NCI-H1048 (cell line): Measurements from ENCODE around the gene DVL2.

ENCODE experiments used
- DNase-seq: peaks from one replicate; lab custom pipeline; 2025; lab: John Stamatoyannopoulos, UW

The DVL2 gene

GRCh38 chr17:7234083-7234951 lies at the start of gene DVL2:
TSS of gene DVL2 (minus strand) at chr17:7234517. CDS start at chr17:7234262, 255 bp downstream.
- peak; percentile 83 for DNase-seq

- DNase-seq, result no peak
Measured at GRCh38 chr17:7283471-7284216, 49.3 kb upstream of the DVL2 start.

- no peak for DNase-seq
Measured at GRCh38 chr17:7282752-7283321, 48.5 kb upstream of the DVL2 start.

GRCh38 chr17:7281953-7282751 lies 47.8 kb upstream of the DVL2 start:
- DNase-seq, result no peak

GRCh38 chr17:7281074-7281952 lies 47.0 kb upstream of the DVL2 start, which contains the start of gene SLC2A4:
TSS of gene SLC2A4 (plus strand) at chr17:7281718. CDS start at chr17:7281935, 217 bp downstream.
- DNase-seq, result peak; percentile 94

- DNase-seq, result peak; percentile 49
Measured at GRCh38 chr17:7280519-7281073, 46.3 kb upstream of the DVL2 start.

- DNase-seq, result no peak
Measured at GRCh38 chr17:7279448-7279847, 45.1 kb upstream of the DVL2 start.

GRCh38 chr17:7266784-7267183 lies 32.5 kb upstream of the DVL2 start:
- no peak for DNase-seq

- no peak for DNase-seq
Measured at GRCh38 chr17:7263801-7264078, 29.4 kb upstream of the DVL2 start.

- DNase-seq, result no peak
Measured at GRCh38 chr17:7262935-7263800, 28.9 kb upstream of the DVL2 start.

GRCh38 chr17:7262192-7262934 lies 28.0 kb upstream of the DVL2 start, which contains the start of gene CLDN7:
TSS of gene CLDN7 (minus strand) at chr17:7262478. CDS start at chr17:7262043, 435 bp downstream.
- no peak for DNase-seq

- DNase-seq, result no peak
Measured at GRCh38 chr17:7261379-7262191, 27.3 kb upstream of the DVL2 start.

- DNase-seq, result no peak
Measured at GRCh38 chr17:7260651-7261378, 26.5 kb upstream of the DVL2 start.

- no peak for DNase-seq
Measured at GRCh38 chr17:7260151-7260550, 25.8 kb upstream of the DVL2 start.

- no peak for DNase-seq
Measured at GRCh38 chr17:7259555-7259889, 25.2 kb upstream of the DVL2 start.

GRCh38 chr17:7258731-7259554 lies 24.6 kb upstream of the DVL2 start:
- DNase-seq, result no peak
